Urinary bladder (tissue), 4 donors: ENCODE measurements around the gene CDC42BPA. TPM values are rescaled to one million over a fixed set of nuclear protein-coding genes. Genes with fewer than 3 reads are reported as not detected.
"Not testable (repeated sequence)": the region's sequence is repeated elsewhere in the genome, so short reads cannot be mapped to it uniquely, and the experiment has no call there.

Experiments used
- DNase-seq: peaks from one replicate; pipeline ENCODE4 v3.0.0-alpha.2; 2015; ENCODE audit errors: extremely low spot score
- H3K27ac ChIP-seq: one replicate; pipeline ENCODE4 v1.5.1; 2013; ENCODE audit warnings: low read depth, mild to moderate bottlenecking, moderate library complexity
- H3K36me3 ChIP-seq: one replicate; pipeline ENCODE4 v1.6.1; 2013; ENCODE audit warnings: mild to moderate bottlenecking, moderate library complexity; ENCODE audit not compliant: insufficient read depth
- H3K4me1 ChIP-seq: one replicate; pipeline ENCODE4 v1.6.1; 2013; ENCODE audit warnings: mild to moderate bottlenecking, moderate library complexity; ENCODE audit not compliant: insufficient read depth
- H3K4me3 ChIP-seq: one replicate; pipeline ENCODE4 v1.5.1; 2013; ENCODE audit warnings: low read depth, low read length
- WGBS: extraction: QIAGEN DNeasy Blood & Tissue Kit; methylation state at CpG from one replicate; pipeline ENCODE4 v1.1.7; 2013; 5-methylcytosine and 5-hydroxymethylcytosine counted together
- polyA plus RNA-seq: library from polyadenylated mRNA; stranded (reverse); fragments of 200-250 nt; gene quantifications from one replicate; pipeline ENCODE4 v1.2.3, GENCODE V29; 2013
- total RNA-seq: library from RNA; depleted of rRNA; stranded (reverse); fragments of >200 nt; gene quantifications from one replicate; pipeline ENCODE4 v1.2.3, GENCODE V29; 2014
- donor health status: healthy with polysubstance abuse.
- donor health status: healthy.

CDC42BPA gene
- total and polyA plus RNA-seq, 2 donors = 36.6 to 194 TPM

DNA sequence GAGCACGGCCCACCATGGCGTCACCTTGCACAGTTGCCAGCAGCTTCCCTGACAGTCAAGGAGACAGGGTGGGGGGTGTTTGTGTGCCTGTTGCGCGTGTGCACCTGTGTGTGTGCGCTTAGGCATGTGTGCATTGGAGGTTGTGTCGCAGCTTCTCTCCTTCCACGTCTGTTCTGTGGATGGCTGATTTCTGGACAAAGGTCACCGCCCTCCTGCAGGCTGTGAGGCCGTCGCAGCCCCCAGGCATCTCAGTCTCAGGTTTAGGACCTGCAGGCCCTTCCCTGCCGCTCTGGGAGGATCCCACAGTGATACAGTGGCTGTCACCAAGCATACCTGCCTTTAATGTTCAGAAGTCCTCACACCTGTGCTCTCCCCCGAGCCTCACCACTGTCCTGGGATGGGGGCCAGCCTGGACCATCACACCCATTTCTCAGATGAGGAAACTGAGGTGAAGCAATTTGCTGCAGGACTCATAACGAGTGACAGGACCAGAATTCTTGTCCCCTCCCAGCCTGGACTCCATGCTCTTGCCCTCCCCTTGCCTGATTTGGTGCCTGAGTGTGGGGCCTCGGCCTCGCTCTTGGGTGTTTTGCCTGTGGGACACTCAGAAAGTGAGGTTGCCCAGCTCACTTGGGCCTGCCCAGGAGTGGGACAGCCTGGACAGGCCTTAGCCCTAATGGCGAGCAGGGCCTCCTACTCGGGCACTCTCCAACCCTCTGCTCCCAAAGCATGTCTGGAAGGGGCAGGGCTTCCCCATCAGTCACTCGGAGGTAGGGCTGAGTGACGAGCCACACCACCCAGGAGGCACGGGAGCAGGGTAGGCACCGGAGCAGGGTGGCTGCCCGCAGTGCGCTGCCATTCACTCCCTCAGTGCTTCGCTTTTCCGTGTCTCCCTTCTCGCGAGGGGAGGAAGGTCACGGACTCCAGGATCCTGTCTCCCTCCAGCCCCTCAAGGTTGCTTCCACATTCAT is 355.6 kb downstream of the CDC42BPA start:
- WGBS = 95% methylated on average over 28 of the region's 28 CpGs
- no peaks in the 10 kb centered on the region for H3K4me1 ChIP-seq
- H3K36me3 ChIP-seq = peaks cover 2% of the 10 kb centered on the region
- no peak overlapping the region for H3K27ac ChIP-seq
- H3K4me3 ChIP-seq = no peak overlapping the region
- DNase-seq = no peak

GRCh38 chr1:226960944-226961765 is 357.1 kb downstream of the CDC42BPA start:
- no peak overlapping the region for H3K27ac ChIP-seq
- no peaks in the 10 kb centered on the region for H3K4me1 ChIP-seq
- no peak overlapping the region for H3K4me3 ChIP-seq
- peaks cover 2% of the 10 kb centered on the region for H3K36me3 ChIP-seq
- no peak for DNase-seq
- WGBS = 98% methylated on average over 13 of the region's 13 CpGs

GRCh38 chr1:226960256-226960655 is 358.0 kb downstream of the CDC42BPA start:
- DNase-seq = no peak
- Histone ChIP-seq H3K4me3 (no peak overlapping the region), H3K4me1 (no peaks in the 10 kb centered on the region), H3K27ac (no peak overlapping the region), H3K36me3 (peaks cover 1% of the 10 kb centered on the region)
- WGBS = 86% methylated on average over 5 of the region's 5 CpGs

DNA sequence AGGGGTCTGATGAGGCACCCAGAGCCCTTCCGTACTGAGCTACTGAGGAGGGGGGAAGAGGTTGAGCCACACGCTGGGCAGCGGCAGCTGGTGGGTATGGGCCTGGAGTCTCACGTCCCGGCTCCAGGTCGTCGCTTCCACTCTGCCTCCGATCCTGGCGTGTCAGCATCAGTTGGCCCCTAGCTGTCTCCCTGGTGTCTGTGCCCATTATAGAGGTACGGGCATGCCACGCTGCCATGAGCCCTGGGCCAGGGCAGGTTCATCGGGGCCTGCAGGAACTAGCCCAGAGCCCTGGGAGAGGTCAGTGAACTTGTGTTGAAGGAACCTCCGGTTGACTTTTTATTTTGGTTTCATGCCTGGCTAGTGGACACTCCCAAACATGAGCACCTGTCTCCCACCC is 360.0 kb downstream of the CDC42BPA start:
- Histone ChIP-seq H3K36me3 (no peaks in the 10 kb centered on the region), H3K27ac (no peak overlapping the region), H3K4me1 (no peaks in the 10 kb centered on the region), H3K4me3 (no peak overlapping the region)
- DNase-seq = no peak
- 93% methylated on average over 13 of the region's 13 CpGs for WGBS

DNA sequence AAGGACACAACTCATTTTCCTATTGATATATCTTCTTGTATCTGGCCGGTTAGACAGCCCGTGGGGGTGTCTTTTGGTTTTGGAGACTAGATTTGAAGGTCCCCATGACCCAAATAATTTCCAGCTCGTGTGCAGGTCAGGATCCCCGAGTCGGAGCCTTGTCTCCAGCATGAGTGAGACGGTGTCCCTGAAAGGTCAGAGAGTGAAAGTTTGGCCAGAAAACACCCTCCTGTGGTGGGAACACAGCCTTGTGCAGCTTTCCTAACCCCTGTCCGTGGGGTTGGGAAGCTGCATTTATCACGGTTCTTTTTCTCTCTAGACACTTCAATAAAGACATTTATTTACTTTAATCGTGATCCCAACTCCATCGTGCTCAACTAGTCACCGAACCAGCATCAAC is 360.6 kb downstream of the CDC42BPA start:
- no peaks in the 10 kb centered on the region for H3K36me3 ChIP-seq
- 92% methylated on average over 11 of the region's 11 CpGs for WGBS
- no peak overlapping the region for H3K27ac ChIP-seq
- no peaks in the 10 kb centered on the region for H3K4me1 ChIP-seq
- no peak overlapping the region for H3K4me3 ChIP-seq
- DNase-seq = no peak

GRCh38 chr1:226956942-226957713 is 361.2 kb downstream of the CDC42BPA start:
- Histone ChIP-seq H3K27ac (no peak overlapping the region), H3K36me3 (no peaks in the 10 kb centered on the region), H3K4me1 (no peaks in the 10 kb centered on the region), H3K4me3 (no peak overlapping the region)
- WGBS = 95% methylated on average over 6 of the region's 6 CpGs
- no peak for DNase-seq

- 99% methylated on average over 2 of the region's 2 CpGs for WGBS
- not testable (repeated sequence) for H3K4me3 ChIP-seq, H3K36me3 ChIP-seq, H3K27ac ChIP-seq, DNase-seq, H3K4me1 ChIP-seq
Measured at GRCh38 chr1:226955857-226956256, 362.4 kb downstream of the CDC42BPA start.

- Histone ChIP-seq H3K27ac (no peak overlapping the region), H3K36me3 (no peaks in the 10 kb centered on the region), H3K4me1 (no peaks in the 10 kb centered on the region), H3K4me3 (no peak overlapping the region)
- DNase-seq = no peak
- 91% methylated on average over 4 of the region's 4 CpGs for WGBS
Measured at GRCh38 chr1:226954777-226955176, 363.5 kb downstream of the CDC42BPA start.

GRCh38 chr1:226954337-226954736 is 364.0 kb downstream of the CDC42BPA start:
- H3K4me3 ChIP-seq = no peak overlapping the region
- no peaks in the 10 kb centered on the region for H3K4me1 ChIP-seq
- no peak for DNase-seq
- no peak overlapping the region for H3K27ac ChIP-seq
- 90% methylated on average over 6 of the region's 6 CpGs for WGBS
- no peaks in the 10 kb centered on the region for H3K36me3 ChIP-seq

GRCh38 chr1:226953175-226953800 is 365.0 kb downstream of the CDC42BPA start:
- Histone ChIP-seq H3K4me3 (no peak overlapping the region), H3K36me3 (no peaks in the 10 kb centered on the region), H3K4me1 (no peaks in the 10 kb centered on the region), H3K27ac (no peak overlapping the region)
- no peak for DNase-seq
- WGBS = 90% methylated on average over 11 of the region's 11 CpGs

DNA sequence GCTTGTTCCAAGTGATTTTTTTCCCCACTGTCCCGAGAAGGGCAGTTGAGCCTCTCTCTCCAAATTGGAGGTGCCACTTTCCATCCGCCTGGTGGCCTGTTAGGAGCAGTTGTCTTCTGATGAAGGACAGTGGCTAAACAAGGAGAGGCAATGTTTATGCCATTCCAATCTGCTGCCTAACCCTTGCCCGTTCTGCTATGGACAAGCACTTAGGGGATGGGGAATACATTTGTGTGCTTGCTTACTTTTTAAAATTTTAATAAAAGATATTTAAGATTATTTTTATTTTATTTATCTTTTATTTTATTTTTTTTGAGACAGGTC is 366.2 kb downstream of the CDC42BPA start:
- DNase-seq = no peak
- no peaks in the 10 kb centered on the region for H3K36me3 ChIP-seq
- no peaks in the 10 kb centered on the region for H3K4me1 ChIP-seq
- no peak overlapping the region for H3K4me3 ChIP-seq
- H3K27ac ChIP-seq = no peak overlapping the region
- 89% methylated on average over 3 of the region's 3 CpGs for WGBS

DNA sequence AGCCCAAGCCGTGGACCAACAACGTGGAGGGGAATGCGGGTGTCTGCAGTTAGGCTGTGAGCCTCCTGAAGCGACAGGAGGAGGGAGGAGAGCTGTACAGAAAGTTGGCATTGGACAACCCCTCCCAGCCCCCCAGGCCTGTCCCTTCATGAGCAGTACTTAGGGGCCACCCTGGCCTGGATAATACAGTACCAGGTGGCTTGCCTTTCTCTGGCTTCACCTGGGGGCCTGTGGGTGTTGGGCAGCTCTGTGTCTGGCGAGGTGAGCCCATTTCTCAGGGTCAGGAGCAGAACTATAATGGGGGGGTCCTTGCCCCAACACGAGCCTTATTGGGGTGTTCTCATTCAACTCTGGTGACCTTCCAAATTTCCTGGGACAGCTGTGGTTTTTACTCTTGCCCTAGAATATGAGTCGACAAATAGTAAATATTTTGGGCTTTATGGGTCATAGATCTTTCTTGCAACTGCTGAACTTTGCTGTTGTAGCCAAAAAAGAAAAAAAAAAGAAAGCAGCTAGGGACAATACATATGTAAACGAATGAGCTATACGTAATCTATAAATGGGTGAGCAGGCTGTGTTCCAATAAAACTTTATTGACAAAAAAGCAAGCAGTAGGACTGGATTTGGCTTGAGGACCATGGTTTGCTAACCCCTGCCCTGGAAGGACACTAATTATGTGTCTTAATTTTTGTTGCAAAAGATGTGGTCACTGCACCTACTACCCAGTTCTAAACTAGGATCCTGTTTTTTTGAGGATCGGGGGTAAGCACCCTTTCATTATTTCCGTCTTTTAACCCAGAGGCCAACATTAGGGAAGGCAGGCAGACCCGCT is 366.8 kb downstream of the CDC42BPA start:
- no peaks in the 10 kb centered on the region for H3K4me1 ChIP-seq
- no peak overlapping the region for H3K27ac ChIP-seq
- WGBS = 83% methylated on average over 12 of the region's 12 CpGs
- H3K4me3 ChIP-seq = no peak overlapping the region
- H3K36me3 ChIP-seq = no peaks in the 10 kb centered on the region
- DNase-seq = no peak
